HG03175 (cell line): ENCODE measurements around the gene ZMYND8.
"Not testable (repeated sequence)": the region's sequence is repeated elsewhere in the genome, so short reads cannot be mapped to it uniquely, and the experiment has no call there.

ENCODE experiments used
- ATAC-seq: cut with Tn5 transposase; IDR thresholded peaks from one replicate; pipeline ENCODE4 v1.9.1; 2021; ENCODE audit warnings: mild to moderate bottlenecking, moderate library complexity; ENCODE audit not compliant: unreplicated experiment

Gene ZMYND8

GRCh38 chr20:47211036-47211435 lies 145.5 kb downstream of the ZMYND8 start:
- ATAC-seq: no peak

GRCh38 chr20:47210470-47210869 lies 146.0 kb downstream of the ZMYND8 start:
- no peak for ATAC-seq

- no peak for ATAC-seq
Observed at GRCh38 chr20:47209982-47210381, 146.5 kb downstream of the ZMYND8 start.

- no peak for ATAC-seq
Observed at GRCh38 chr20:47208534-47209174, 147.8 kb downstream of the ZMYND8 start.

GRCh38 chr20:47206962-47207641 lies 149.4 kb downstream of the ZMYND8 start:
- ATAC-seq: no peak

- ATAC-seq: not testable (repeated sequence)
Observed at GRCh38 chr20:47206552-47206951, 149.9 kb downstream of the ZMYND8 start.

- ATAC-seq: peak; percentile 60
Observed at GRCh38 chr20:47205577-47206123, 150.8 kb downstream of the ZMYND8 start.

- ATAC-seq: not testable (repeated sequence)
Observed at GRCh38 chr20:47204850-47205122, 151.7 kb downstream of the ZMYND8 start.

- no peak for ATAC-seq
Observed at GRCh38 chr20:47204008-47204849, 152.3 kb downstream of the ZMYND8 start.

- ATAC-seq: no peak
Observed at GRCh38 chr20:47202733-47203667, 153.5 kb downstream of the ZMYND8 start.

- ATAC-seq: no peak
Observed at GRCh38 chr20:47201074-47201730, 155.3 kb downstream of the ZMYND8 start.

GRCh38 chr20:47198996-47199552 lies 157.4 kb downstream of the ZMYND8 start:
- no peak for ATAC-seq

- no peak for ATAC-seq
Observed at GRCh38 chr20:47198254-47198671, 158.2 kb downstream of the ZMYND8 start.

GRCh38 chr20:47196091-47197081 lies 160.1 kb downstream of the ZMYND8 start:
- peak; percentile 45 for ATAC-seq

- ATAC-seq: no peak
Observed at GRCh38 chr20:47195573-47195972, 160.9 kb downstream of the ZMYND8 start.

- ATAC-seq: no peak
Observed at GRCh38 chr20:47191956-47192355, 164.5 kb downstream of the ZMYND8 start.

- ATAC-seq: no peak
Observed at GRCh38 chr20:47191074-47191673, 165.3 kb downstream of the ZMYND8 start.

GRCh38 chr20:47189060-47189459 lies 167.4 kb downstream of the ZMYND8 start:
- no peak for ATAC-seq
